Dermis microvascular lymphatic vessel endothelial cell (primary cell): ENCODE measurements around the gene MRPL22. TPM values are rescaled to one million over a fixed set of nuclear protein-coding genes. Genes with fewer than 3 reads are reported as not detected.
A peak's percentile ranks its signal among the peaks of the same experiment; 100 is the strongest.
"Not testable (repeated sequence)": the region's sequence is repeated elsewhere in the genome, so short reads cannot be mapped to it uniquely, and the experiment has no call there.

Experiments used
- DNase-seq, 2 donors: peaks; one replicate each; pipeline versions ENCODE4 v3.0.0 to v3.0.0-alpha.2; 2010; ENCODE audit warnings: low read depth in 2 of 2
- total RNA-seq: library from RNA; depleted of rRNA; stranded (reverse); fragments of >200 nt; gene quantifications from 2 replicates; pipeline ENCODE4 v1.2.1, GENCODE V29; 2014

The MRPL22 gene
- total RNA-seq: 18.2 and 23.7 TPM in 2 replicates

GRCh38 chr5:154940772-154941620, at the start of gene MRPL22:
Gene MRPL22, plus strand, starts transcription at chr5:154941073. Its CDS starts 38 bp downstream, at chr5:154941111.
- peak; percentile 89 to 95 for DNase-seq

GRCh38 chr5:154892369-154892771, 48.5 kb upstream of the MRPL22 start:
- DNase-seq: peak in 1 of 2 donors; percentile 51

- no peak for DNase-seq
Observed at GRCh38 chr5:154893381-154893780, 47.5 kb upstream of the MRPL22 start.

GRCh38 chr5:154895606-154896561, 45.0 kb upstream of the MRPL22 start:
- no peak for DNase-seq

- no peak for DNase-seq
Observed at GRCh38 chr5:154896562-154897165, 44.2 kb upstream of the MRPL22 start.

GRCh38 chr5:154898210-154898609, 42.7 kb upstream of the MRPL22 start:
- no peak for DNase-seq

- no peak for DNase-seq
Observed at GRCh38 chr5:154899151-154899816, 41.6 kb upstream of the MRPL22 start.

GRCh38 chr5:154900066-154900465, 40.8 kb upstream of the MRPL22 start:
- DNase-seq: no peak

- DNase-seq: peak; percentile 30 to 74
Observed at GRCh38 chr5:154901276-154901675, 39.6 kb upstream of the MRPL22 start.

GRCh38 chr5:154901913-154902312, 39.0 kb upstream of the MRPL22 start:
- no peak for DNase-seq

GRCh38 chr5:154905601-154906000, 35.3 kb upstream of the MRPL22 start:
- DNase-seq: not testable (repeated sequence)

- no peak for DNase-seq
Observed at GRCh38 chr5:154916874-154917273, 24.0 kb upstream of the MRPL22 start.

GRCh38 chr5:154917757-154918156, 23.1 kb upstream of the MRPL22 start:
- no peak for DNase-seq

- DNase-seq: no peak
Observed at GRCh38 chr5:154923441-154924430, 17.1 kb upstream of the MRPL22 start.

- no peak for DNase-seq
Observed at GRCh38 chr5:154933537-154933936, 7.3 kb upstream of the MRPL22 start.

GRCh38 chr5:154934881-154935280, 6.0 kb upstream of the MRPL22 start:
- DNase-seq: no peak

- DNase-seq: peak in 1 of 2 donors; percentile 4
Observed at GRCh38 chr5:154937186-154937717, 3.6 kb upstream of the MRPL22 start.

- DNase-seq: peak; percentile 73 to 91
Observed at GRCh38 chr5:154937718-154938466, 3.0 kb upstream of the MRPL22 start, which contains the start of gene GEMIN5. Gene GEMIN5, minus strand, starts transcription at chr5:154938211. Its CDS starts 78 bp downstream, at chr5:154938133.

GRCh38 chr5:154939387-154939786, 1.5 kb upstream of the MRPL22 start:
- not testable (repeated sequence) for DNase-seq
